ENCODE measurements around the gene USP36. TPM values are rescaled to one million over a fixed set of nuclear protein-coding genes. Genes with fewer than 3 reads are reported as not detected.
A peak's percentile ranks its signal among the peaks of the same experiment; 100 is the strongest.
"Not testable (repeated sequence)": the region's sequence is repeated elsewhere in the genome, so short reads cannot be mapped to it uniquely, and the experiment has no call there.

The USP36 gene
- polyA plus RNA-seq, 4 donors: 26.7 to 55.4 (median 45.6) TPM

- DNase-seq (ENCODE audit: low read depth in 4 of 4, low spot score in 2 of 4): no peak
These were observed 45.6 kb downstream of the USP36 start for GRCh38 chr17:78794864-78795640.

- DNase-seq (ENCODE audit: low read depth in 4 of 4, low spot score in 2 of 4): no peak
These were observed 46.2 kb downstream of the USP36 start for GRCh38 chr17:78794399-78794798.

GRCh38 chr17:78793968-78794367 lies 46.6 kb downstream of the USP36 start:
- DNase-seq (ENCODE audit: low read depth in 4 of 4, low spot score in 2 of 4): no peak

- DNase-seq (ENCODE audit: low read depth in 4 of 4, low spot score in 2 of 4): no peak
These were observed 47.2 kb downstream of the USP36 start for GRCh38 chr17:78793415-78793814.

- DNase-seq (ENCODE audit: low read depth in 4 of 4, low spot score in 2 of 4): no peak
These were observed 48.5 kb downstream of the USP36 start for GRCh38 chr17:78791840-78792709.

GRCh38 chr17:78790552-78790951 lies 50.1 kb downstream of the USP36 start:
- no peak for DNase-seq (ENCODE audit: low read depth in 4 of 4, low spot score in 2 of 4)

- DNase-seq (ENCODE audit: low read depth in 4 of 4, low spot score in 2 of 4): peak in 1 of 4 donors; percentile 16
These were observed 50.9 kb downstream of the USP36 start for GRCh38 chr17:78789663-78790181.

GRCh38 chr17:78789149-78789662 lies 51.4 kb downstream of the USP36 start:
- DNase-seq (ENCODE audit: low read depth in 4 of 4, low spot score in 2 of 4): no peak

GRCh38 chr17:78788451-78788850 lies 52.2 kb downstream of the USP36 start:
- no peak for DNase-seq (ENCODE audit: low read depth in 4 of 4, low spot score in 2 of 4)

- DNase-seq (ENCODE audit: low read depth in 4 of 4, low spot score in 2 of 4): no peak
These were observed 53.2 kb downstream of the USP36 start for GRCh38 chr17:78787444-78787843.

- no peak for DNase-seq (ENCODE audit: low read depth in 4 of 4, low spot score in 2 of 4)
These were observed 55.0 kb downstream of the USP36 start for GRCh38 chr17:78785663-78786057.

GRCh38 chr17:78785011-78785662 lies 55.5 kb downstream of the USP36 start:
- no peak for DNase-seq (ENCODE audit: low read depth in 4 of 4, low spot score in 2 of 4)

GRCh38 chr17:78784352-78784751 lies 56.3 kb downstream of the USP36 start:
- no peak for DNase-seq (ENCODE audit: low read depth in 4 of 4, low spot score in 2 of 4)

- no peak for DNase-seq (ENCODE audit: low read depth in 4 of 4, low spot score in 2 of 4)
These were observed 56.8 kb downstream of the USP36 start for GRCh38 chr17:78783711-78784324.

GRCh38 chr17:78781893-78782304 lies 58.7 kb downstream of the USP36 start, which contains the start of gene CYTH1:
CYTH1 (minus strand) TSS chr17:78782273; CDS start chr17:78782223, 50 bp downstream.
- no peak for DNase-seq (ENCODE audit: low read depth in 4 of 4, low spot score in 2 of 4)

GRCh38 chr17:78781104-78781892 lies 59.3 kb downstream of the USP36 start:
- no peak for DNase-seq (ENCODE audit: low read depth in 4 of 4, low spot score in 2 of 4)

- DNase-seq (ENCODE audit: low read depth in 4 of 4, low spot score in 2 of 4): no peak
These were observed 60.3 kb downstream of the USP36 start for GRCh38 chr17:78780335-78780734.

GRCh38 chr17:78779850-78780249 lies 60.8 kb downstream of the USP36 start:
- no peak for DNase-seq (ENCODE audit: low read depth in 4 of 4, low spot score in 2 of 4)

- not testable (repeated sequence) for DNase-seq (ENCODE audit: low read depth in 4 of 4, low spot score in 2 of 4)
These were observed 61.3 kb downstream of the USP36 start for GRCh38 chr17:78779286-78779651.
